AG09319 (cell line): ENCODE results near the gene DDX47.
A peak's percentile ranks its signal among the peaks of the same experiment; 100 is the strongest.

Source experiments
- DNase-seq: peaks from one replicate; pipeline ENCODE4 v3.0.0-alpha.2; 2010; ENCODE audit warnings: low read depth; ENCODE audit errors: extremely low read depth
- TF ChIP-seq, protein P1 (sequence below): IDR thresholded peaks from 2 replicates; pipeline ENCODE4 v1.5.1; 2011; ENCODE audit warnings: low read depth, mild to moderate bottlenecking, inconsistent platforms, low read length, moderate library complexity

Gene DDX47

GRCh38 chr12:12813120-12814101 lies at the start of gene DDX47:
Gene DDX47 (plus strand): TSS chr12:12813346. CDS start chr12:12813368, 22 bp downstream.
- DNase-seq: peak; percentile 73
- TF ChIP-seq, protein P1, sequence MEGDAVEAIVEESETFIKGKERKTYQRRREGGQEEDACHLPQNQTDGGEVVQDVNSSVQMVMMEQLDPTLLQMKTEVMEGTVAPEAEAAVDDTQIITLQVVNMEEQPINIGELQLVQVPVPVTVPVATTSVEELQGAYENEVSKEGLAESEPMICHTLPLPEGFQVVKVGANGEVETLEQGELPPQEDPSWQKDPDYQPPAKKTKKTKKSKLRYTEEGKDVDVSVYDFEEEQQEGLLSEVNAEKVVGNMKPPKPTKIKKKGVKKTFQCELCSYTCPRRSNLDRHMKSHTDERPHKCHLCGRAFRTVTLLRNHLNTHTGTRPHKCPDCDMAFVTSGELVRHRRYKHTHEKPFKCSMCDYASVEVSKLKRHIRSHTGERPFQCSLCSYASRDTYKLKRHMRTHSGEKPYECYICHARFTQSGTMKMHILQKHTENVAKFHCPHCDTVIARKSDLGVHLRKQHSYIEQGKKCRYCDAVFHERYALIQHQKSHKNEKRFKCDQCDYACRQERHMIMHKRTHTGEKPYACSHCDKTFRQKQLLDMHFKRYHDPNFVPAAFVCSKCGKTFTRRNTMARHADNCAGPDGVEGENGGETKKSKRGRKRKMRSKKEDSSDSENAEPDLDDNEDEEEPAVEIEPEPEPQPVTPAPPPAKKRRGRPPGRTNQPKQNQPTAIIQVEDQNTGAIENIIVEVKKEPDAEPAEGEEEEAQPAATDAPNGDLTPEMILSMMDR: peak; percentile 98

- no peak for DNase-seq
- TF ChIP-seq, protein P1: no peak
These were observed 48.3 kb upstream of the DDX47 start for GRCh38 chr12:12764824-12765223.

- DNase-seq: no peak
- TF ChIP-seq, protein P1: no peak
These were observed 42.9 kb upstream of the DDX47 start for GRCh38 chr12:12770262-12770661.

- DNase-seq: no peak
- TF ChIP-seq, protein P1: no peak
These were observed 38.4 kb upstream of the DDX47 start for GRCh38 chr12:12774791-12775190.

- TF ChIP-seq, protein P1: no peak
- no peak for DNase-seq
These were observed 36.9 kb upstream of the DDX47 start for GRCh38 chr12:12776261-12776660.

GRCh38 chr12:12777092-12777491 lies 36.1 kb upstream of the DDX47 start:
- no peak for DNase-seq
- TF ChIP-seq, protein P1: no peak

- DNase-seq: no peak
- TF ChIP-seq, protein P1: no peak
These were observed 34.1 kb upstream of the DDX47 start for GRCh38 chr12:12779007-12779406.
